Upper lobe of left lung (tissue), 6 donors: ENCODE results near the gene RPP25. TPM values are rescaled to one million over a fixed set of nuclear protein-coding genes. Genes with fewer than 3 reads are reported as not detected.

Source experiments
- ATAC-seq, 2 donors: fragments of 200-7000 bp; cut with Tn5 transposase; one replicate each; pipeline ENCODE4 v1.9.1; 2022; ENCODE audit warnings: mild to moderate bottlenecking in 2 of 2, moderate library complexity in 2 of 2; ENCODE audit not compliant: low FRiP score in 2 of 2
- DNase-seq, 2 donors: peaks; one replicate each; pipeline ENCODE4 v3.0.0-alpha.2; 2019 to 2020
- H3K27ac ChIP-seq, 4 donors: fragments of 200-600 bp; sonication (generic); one replicate each; pipeline ENCODE4 v1.5.1; 2016 to 2019
- H3K27me3 ChIP-seq, 4 donors: fragments of 200-600 bp; sonication (generic); one replicate each; pipeline ENCODE4 v1.5.1; 2017 to 2019
- H3K36me3 ChIP-seq, 4 donors: fragments of 200-600 bp; sonication (generic); one replicate each; pipeline ENCODE4 v1.5.1; 2016 to 2019
- H3K4me1 ChIP-seq, 4 donors: fragments of 200-600 bp; sonication (generic); one replicate each; pipeline ENCODE4 v1.5.1; 2018 to 2019
- H3K4me3 ChIP-seq, 4 donors: fragments of 200-600 bp; sonication (generic); one replicate each; pipeline ENCODE4 v1.5.1; 2017 to 2019; ENCODE audit warnings: mild to moderate bottlenecking in 2 of 4, moderate library complexity in 1 of 4
- H3K9me3 ChIP-seq, 4 donors: fragments of 200-600 bp; sonication (generic); one replicate each; pipeline ENCODE4 v1.5.1; 2018 to 2019
- EP300 ChIP-seq, 4 donors: sonication (generic); formaldehyde crosslinking; IDR thresholded peaks; one replicate each; pipeline ENCODE4 v1.5.1; 2017; ENCODE audit warnings: antibody characterized with exemption in 4 of 4, control low read depth in 2 of 4
- POLR2A ChIP-seq, 4 donors: fragments of 450-650 bp; IDR thresholded peaks; one replicate each; pipeline ENCODE4 v1.5.1; 2016 to 2017; ENCODE audit warnings: antibody characterized with exemption in 4 of 4, mild to moderate bottlenecking in 2 of 4
- POLR2AphosphoS5 ChIP-seq, 2 donors: sonication (generic); formaldehyde crosslinking; IDR thresholded peaks; one replicate each; pipeline ENCODE4 v1.5.1; 2017; ENCODE audit warnings: antibody characterized with exemption in 2 of 2
- WGBS, 2 donors: methylation state at CpG; one replicate each; pipeline ENCODE4 v1.1.5; 2017 to 2018; 5-methylcytosine and 5-hydroxymethylcytosine counted together
- total RNA-seq, 6 donors: library from RNA; depleted of rRNA in 4 of 6; stranded (reverse); fragments of >200 nt in 4 of 6; gene quantifications; one replicate each; pipeline versions ENCODE4 v1.1.0 to v1.2.1, GENCODE V29; 2016 to 2021
- TF ChIP-seq, protein P1 (sequence below), 6 experiments: fragments of 450-650 bp in 4 of 6; fragments of 200-600 bp in 2 of 6; sonication (generic) in 2 of 6; IDR thresholded peaks; one replicate each; pipeline ENCODE4 v1.5.1; 2016 to 2019; ENCODE audit warnings: antibody characterized with exemption in 6 of 6
- donor health status: DM: no; HTN: no; CAD: no; lungs with moderate emphysema.
- donor health status: DM: no; HTN: yes; CAD: no; lungs with severe emphysema.

The RPP25 gene
- total RNA-seq, 6 donors from 2014 or later = 9.4 to 28.4 (median 19.2) TPM

DNA sequence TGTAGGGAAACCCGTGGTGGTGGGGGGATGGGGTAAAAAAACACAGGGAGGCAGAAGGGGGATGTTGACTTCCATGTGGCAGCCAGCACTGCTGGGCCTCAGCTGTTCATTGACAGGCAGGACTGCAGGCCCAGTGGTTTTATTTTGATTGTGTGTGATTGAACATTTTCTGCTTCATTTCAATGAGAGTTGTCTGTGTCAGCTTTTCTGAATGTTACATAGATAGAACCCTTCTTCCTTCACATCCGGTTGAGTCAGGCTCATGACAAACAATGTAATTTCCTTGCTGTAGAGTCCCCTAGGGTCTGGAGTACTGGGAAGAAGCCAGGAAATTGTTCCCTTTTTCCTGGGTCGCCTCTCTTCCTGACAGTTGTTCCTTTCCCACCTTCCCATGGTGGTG lies 8.2 kb upstream of the RPP25 start:
- no peaks in the 10 kb centered on the region for H3K27me3 ChIP-seq
- peak overlapping the region in 1 of 4 donors; percentile 49 for H3K27ac ChIP-seq
- peaks cover 0 to 15% (median 9%) of the 10 kb centered on the region in 4 donors for H3K4me1 ChIP-seq
- no peak overlapping the region for H3K4me3 ChIP-seq
- no peaks in the 10 kb centered on the region for H3K9me3 ChIP-seq
- ATAC-seq (peak in 1 of 2 donors; percentile 16), DNase-seq (no peak)
- 11 to 21% methylated on average over 3 of the region's 3 CpGs for WGBS, 2 donors
- no peaks in the 10 kb centered on the region for H3K36me3 ChIP-seq
- no peak for TF ChIP-seq POLR2A (IDR thresholded peaks at IDR 0.05)
- no peak for TF ChIP-seq EP300 (IDR thresholded peaks at IDR 0.05)

DNA sequence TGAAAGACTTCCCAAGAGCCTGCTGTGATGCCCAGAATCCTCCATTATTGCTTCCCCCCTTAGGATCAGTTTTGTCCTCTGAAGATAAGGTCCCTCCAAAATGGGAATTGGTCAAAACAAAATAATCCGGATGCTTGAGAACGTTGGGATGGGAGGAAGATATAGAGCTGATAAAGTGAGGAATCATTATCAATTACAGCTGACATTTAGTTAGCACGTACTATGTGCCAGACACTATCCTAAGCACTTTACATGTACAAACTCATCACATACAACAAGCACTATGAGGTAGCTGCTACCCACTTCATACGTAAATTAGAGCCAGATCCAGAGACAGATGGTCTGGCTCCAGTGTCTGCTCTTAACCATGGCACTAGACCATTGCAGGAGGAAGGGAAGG lies 6.6 kb upstream of the RPP25 start:
- no peak overlapping the region for H3K4me3 ChIP-seq
- H3K27me3 ChIP-seq = peaks cover 0 to 6% (median 2%) of the 10 kb centered on the region in 4 donors
- H3K27ac ChIP-seq = no peak overlapping the region
- no peaks in the 10 kb centered on the region for H3K36me3 ChIP-seq
- no peak for ATAC-seq
- H3K9me3 ChIP-seq = no peaks in the 10 kb centered on the region
- DNase-seq = no peak
- H3K4me1 ChIP-seq = peaks cover 13 to 31% (median 21%) of the 10 kb centered on the region in 4 donors
- TF ChIP-seq POLR2A (IDR thresholded peaks at IDR 0.05) (no peak), EP300 (IDR thresholded peaks at IDR 0.05) (no peak), POLR2AphosphoS5 (IDR thresholded peaks at IDR 0.05) (no peak)
- TF ChIP-seq, protein P1, sequence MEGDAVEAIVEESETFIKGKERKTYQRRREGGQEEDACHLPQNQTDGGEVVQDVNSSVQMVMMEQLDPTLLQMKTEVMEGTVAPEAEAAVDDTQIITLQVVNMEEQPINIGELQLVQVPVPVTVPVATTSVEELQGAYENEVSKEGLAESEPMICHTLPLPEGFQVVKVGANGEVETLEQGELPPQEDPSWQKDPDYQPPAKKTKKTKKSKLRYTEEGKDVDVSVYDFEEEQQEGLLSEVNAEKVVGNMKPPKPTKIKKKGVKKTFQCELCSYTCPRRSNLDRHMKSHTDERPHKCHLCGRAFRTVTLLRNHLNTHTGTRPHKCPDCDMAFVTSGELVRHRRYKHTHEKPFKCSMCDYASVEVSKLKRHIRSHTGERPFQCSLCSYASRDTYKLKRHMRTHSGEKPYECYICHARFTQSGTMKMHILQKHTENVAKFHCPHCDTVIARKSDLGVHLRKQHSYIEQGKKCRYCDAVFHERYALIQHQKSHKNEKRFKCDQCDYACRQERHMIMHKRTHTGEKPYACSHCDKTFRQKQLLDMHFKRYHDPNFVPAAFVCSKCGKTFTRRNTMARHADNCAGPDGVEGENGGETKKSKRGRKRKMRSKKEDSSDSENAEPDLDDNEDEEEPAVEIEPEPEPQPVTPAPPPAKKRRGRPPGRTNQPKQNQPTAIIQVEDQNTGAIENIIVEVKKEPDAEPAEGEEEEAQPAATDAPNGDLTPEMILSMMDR (IDR thresholded peaks at IDR 0.05) = no peak
- whole genome bisulfite sequencing, 2 donors = 90 to 92% methylated on average over 4 of the region's 4 CpGs

DNA sequence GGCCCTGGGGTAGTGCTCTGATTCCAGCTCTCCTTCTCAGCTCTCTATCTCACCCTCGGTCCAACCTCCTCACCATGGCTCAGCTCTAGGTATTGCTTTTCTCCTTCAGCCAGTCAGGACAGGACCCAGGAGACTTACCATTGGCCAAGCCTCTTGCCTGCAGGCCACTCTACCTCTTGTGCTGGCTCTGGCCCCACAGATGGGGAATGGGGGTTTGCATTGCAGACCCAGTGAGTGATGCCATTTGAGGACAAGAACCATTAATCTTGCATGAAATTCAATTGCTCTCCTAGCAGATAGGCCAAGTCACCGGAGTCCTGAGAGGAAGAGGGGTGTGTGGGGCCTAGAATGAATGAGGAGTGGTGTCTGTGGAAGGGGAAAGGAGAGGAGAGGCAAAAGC lies 6.1 kb upstream of the RPP25 start:
- no peak for ATAC-seq
- no peak for DNase-seq
- 0 to 59% methylated on average over 1 to 2 of the region's 2 CpGs for WGBS, 2 donors
- Histone ChIP-seq H3K36me3 (no peaks in the 10 kb centered on the region), H3K4me1 (peaks cover 18 to 36% (median 27%) of the 10 kb centered on the region in 4 donors), H3K4me3 (no peak overlapping the region), H3K9me3 (no peaks in the 10 kb centered on the region), H3K27me3 (peaks cover 0 to 6% (median 3%) of the 10 kb centered on the region in 4 donors), H3K27ac (no peak overlapping the region)
- TF ChIP-seq, protein P1 (IDR thresholded peaks at IDR 0.05) = no peak
- TF ChIP-seq POLR2AphosphoS5 (IDR thresholded peaks at IDR 0.05) (no peak), POLR2A (IDR thresholded peaks at IDR 0.05) (no peak), EP300 (IDR thresholded peaks at IDR 0.05) (no peak)

DNA sequence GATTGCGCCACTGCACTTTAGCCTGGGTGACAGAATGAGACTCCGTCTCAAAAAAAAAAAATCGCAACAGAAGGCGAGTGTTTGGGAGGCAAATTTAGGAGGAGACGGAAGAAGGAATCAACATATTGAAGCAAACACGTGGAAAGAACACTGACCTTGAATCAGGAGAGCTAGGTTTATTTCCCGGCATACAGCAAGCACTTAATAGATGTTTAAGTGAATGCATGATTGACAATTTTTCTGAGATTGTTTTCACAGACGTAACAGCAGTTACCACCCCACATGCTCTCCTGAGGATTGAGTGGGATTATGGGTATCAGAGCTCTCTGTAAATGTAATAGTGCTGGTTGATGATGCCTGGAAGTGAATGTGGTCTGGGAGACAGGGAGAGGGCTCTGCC lies 5.6 kb upstream of the RPP25 start:
- DNase-seq (no peak), ATAC-seq (no peak)
- Histone ChIP-seq H3K4me3 (no peak overlapping the region), H3K4me1 (peaks cover 23 to 41% (median 31%) of the 10 kb centered on the region in 4 donors), H3K36me3 (no peaks in the 10 kb centered on the region), H3K9me3 (no peaks in the 10 kb centered on the region), H3K27me3 (peaks cover 0 to 6% (median 3%) of the 10 kb centered on the region in 4 donors), H3K27ac (no peak overlapping the region)
- WGBS, 2 donors = 86 to 88% methylated on average over 8 of the region's 8 CpGs
- no peak for TF ChIP-seq POLR2AphosphoS5 (IDR thresholded peaks at IDR 0.05)
- TF ChIP-seq POLR2A (IDR thresholded peaks at IDR 0.05) = no peak
- no peak for TF ChIP-seq EP300 (IDR thresholded peaks at IDR 0.05)
- TF ChIP-seq, protein P1 (IDR thresholded peaks at IDR 0.05) = no peak

DNA sequence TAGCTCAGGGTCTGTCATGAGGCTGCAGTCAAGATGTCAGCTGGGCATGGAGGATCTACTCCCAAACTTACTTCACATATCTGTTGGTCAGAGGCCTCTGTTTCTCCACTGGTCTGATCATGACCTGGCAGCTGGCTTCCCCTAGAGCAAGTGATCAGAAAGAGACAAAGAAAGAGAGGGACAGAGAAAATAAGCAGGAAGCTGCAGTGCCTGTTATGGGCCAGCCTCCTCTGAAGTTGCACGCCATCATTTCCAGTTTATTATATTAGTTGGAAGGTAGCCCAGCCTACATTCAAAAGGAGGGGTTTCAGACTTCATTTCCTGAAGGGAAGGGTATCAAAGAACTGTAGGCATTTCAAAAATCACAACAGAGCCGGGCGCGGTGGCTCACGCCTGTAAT lies 5.0 kb upstream of the RPP25 start:
- peak overlapping the region in 1 of 4 donors; percentile 50 for H3K27ac ChIP-seq
- H3K27me3 ChIP-seq = peaks cover 0 to 6% (median 3%) of the 10 kb centered on the region in 4 donors
- TF ChIP-seq POLR2A (IDR thresholded peaks at IDR 0.05) = no peak
- no peak for TF ChIP-seq POLR2AphosphoS5 (IDR thresholded peaks at IDR 0.05)
- TF ChIP-seq, protein P1 (IDR thresholded peaks at IDR 0.05) = no peak
- no peak for TF ChIP-seq EP300 (IDR thresholded peaks at IDR 0.05)
- H3K4me3 ChIP-seq = no peak overlapping the region
- DNase-seq (no peak), ATAC-seq (no peak)
- H3K4me1 ChIP-seq = peaks cover 29 to 47% (median 34%) of the 10 kb centered on the region in 4 donors
- H3K36me3 ChIP-seq = no peaks in the 10 kb centered on the region
- WGBS, 2 donors = 39 to 44% methylated on average over 5 of the region's 5 CpGs
- H3K9me3 ChIP-seq = no peaks in the 10 kb centered on the region
